Measurements from ENCODE around the gene IGFBP7. TPM values are rescaled to one million over a fixed set of nuclear protein-coding genes. Genes with fewer than 3 reads are reported as not detected.

IGFBP7 gene
- total RNA-seq, 1 donor from 2014 or later, result 2,081 TPM

DNA sequence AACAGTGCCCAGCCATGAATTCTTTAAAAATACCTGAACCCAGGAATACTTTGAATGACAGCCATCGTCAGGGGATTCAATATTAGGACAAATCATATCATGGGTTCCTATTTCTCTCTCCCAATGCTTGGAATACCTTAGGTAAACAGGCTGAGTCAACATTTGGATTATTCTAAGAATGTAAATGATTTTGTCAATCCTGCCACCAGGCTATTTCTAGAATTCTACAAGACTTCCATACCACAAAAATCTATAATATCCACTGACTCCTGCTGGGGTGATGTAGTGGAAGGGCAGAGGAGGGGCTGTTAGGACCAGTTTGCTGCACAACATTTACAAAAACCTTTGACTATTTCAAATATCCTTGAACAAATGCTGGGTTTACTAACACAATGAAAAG is 65.2 kb downstream of the IGFBP7 start:
- no peak for DNase-seq (ENCODE audit: extremely low read depth, low read depth, low spot score)

DNA sequence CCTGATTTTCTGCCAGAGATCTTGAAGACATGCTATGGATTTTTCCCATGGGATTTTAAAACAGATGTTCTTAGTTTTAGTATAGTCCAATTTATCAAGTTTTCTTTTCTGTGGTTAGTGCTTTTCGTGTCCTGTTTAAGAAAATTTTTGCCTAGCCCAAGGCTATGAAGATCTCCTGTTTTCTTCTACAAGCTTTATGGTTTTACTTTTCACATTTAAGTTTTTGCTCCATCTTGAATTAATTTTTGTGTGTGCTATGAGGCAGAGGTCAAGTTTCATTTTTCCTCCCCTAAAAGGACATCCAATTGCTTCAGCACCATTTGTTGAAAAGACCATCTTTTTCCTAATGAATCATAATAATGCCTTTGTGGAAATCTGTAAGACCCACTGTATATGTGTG is 65.9 kb downstream of the IGFBP7 start:
- DNase-seq (ENCODE audit: extremely low read depth, low read depth, low spot score), result no peak

DNA sequence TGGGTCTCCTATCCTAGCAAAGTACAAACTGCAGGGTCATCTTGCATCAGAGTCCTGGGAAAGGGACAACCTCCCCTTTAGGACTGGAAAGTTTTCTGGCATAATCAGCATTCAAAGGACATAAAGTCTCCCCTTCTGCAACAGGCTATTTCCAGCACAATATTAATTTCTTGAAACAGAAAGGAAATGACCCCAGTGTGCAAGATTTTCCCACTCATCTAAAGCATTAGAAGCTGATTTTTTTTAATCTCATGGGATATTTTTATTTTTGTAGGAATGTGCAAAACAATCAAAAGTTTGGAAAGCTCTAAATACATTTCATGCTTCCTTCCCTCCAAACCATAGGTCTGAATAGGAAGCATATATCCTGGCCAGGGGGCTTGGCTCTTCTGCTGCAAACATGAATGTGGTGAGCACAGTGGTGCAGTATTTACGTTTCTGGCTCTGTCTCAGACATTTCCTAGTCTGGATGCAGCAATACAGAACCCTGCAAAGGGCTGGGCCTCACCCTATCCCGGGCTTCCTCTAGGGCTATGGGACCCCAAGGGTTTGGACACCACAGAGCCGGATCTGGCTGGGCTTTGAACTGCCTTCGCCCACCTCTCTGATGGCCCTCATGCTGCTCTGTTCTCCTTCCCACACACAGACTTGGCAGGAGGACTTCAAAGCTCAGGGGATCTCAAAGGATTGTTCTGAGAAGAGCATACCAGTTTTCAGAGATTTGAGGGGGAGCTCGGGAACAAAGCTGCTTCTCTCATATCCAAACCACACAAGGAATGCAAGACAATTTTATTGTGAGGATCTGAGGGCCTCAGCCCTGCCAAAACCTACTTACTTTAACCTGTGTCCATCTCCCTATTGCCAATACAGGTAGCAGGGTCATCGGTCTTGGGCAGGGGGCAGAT is 66.6 kb downstream of the IGFBP7 start:
- DNase-seq (ENCODE audit: extremely low read depth, low read depth, low spot score), result no peak

DNA sequence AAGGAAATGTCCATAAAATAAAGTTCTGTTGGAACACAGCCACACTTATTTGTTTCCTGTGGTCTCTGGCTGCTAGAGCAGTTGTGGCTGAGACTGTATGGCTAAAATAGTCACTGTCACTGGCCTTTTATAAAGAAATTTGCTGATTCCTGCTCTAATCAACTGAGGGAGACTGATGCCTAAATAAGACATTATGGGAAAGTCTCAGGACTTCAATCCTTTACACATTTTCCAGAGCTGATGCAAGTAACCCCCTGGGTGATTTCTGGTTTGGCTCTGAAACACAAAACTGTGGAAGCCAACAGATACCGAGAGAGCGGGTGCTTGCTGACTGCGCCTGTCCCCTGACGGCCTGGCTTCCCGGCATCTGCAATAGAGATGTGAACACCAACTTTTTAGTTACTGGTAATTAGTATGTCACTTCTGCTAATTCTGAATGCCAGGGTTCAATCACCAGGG is 67.4 kb downstream of the IGFBP7 start:
- no peak for DNase-seq (ENCODE audit: extremely low read depth, low read depth, low spot score)

DNA sequence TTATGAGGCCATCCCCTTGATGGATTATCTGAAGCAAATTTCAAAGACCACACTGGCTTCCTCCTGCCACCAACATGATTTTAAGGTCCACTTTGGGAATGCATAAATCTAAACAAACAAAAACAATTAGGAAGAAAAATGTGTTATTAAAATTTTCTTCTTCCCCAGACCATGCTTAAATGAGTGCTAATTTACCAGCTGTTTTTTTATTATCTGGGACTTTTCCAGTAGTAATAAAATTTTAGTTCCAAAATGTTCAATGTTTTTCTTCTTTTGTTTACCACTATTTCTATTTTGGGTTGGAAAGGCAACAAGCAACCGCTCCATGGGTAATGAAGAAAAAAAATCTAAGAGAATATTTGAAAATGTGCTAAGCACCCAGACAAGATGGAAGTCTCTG is 69.2 kb downstream of the IGFBP7 start:
- DNase-seq (ENCODE audit: extremely low read depth, low read depth, low spot score), result no peak

DNA sequence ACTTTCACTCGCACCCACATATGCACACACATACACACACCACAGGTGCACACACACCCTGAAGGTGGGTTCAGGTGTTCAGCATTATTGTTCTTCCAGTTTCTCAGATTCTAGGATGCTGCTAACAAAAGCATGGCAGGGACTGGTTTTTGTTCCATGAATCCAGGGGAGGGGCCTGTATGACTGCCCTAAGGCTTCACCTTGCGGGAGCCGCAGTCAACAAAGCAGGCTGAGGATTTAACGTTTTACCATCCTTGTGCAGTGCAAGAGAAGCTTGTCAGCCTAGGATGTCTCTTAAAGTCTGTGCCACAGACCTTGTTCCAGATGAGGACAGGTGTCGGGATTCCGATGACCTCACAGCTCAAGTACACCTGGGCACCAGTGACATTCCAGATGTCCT is 69.7 kb downstream of the IGFBP7 start:
- no peak for DNase-seq (ENCODE audit: extremely low read depth, low read depth, low spot score)

DNA sequence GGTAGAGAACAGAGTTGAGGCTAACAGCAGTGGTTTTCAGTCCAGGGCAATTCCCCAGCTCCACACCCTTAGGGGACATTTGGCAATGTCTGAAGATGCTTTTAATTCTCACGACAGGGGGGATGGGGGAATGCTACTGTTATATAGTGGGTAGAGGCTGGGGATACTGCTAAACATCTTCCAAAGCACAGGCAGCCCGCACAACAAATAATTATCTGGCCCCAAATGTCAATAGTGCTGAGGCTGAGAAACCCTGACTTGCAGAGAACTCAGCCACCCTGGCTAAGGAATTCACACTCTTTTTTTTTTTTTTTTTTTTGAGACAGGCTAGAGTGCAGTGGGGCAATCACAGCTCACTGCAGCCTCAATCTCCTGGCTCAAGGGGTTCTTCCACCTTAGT is 70.8 kb downstream of the IGFBP7 start:
- DNase-seq (ENCODE audit: extremely low read depth, low read depth, low spot score), result no peak

DNA sequence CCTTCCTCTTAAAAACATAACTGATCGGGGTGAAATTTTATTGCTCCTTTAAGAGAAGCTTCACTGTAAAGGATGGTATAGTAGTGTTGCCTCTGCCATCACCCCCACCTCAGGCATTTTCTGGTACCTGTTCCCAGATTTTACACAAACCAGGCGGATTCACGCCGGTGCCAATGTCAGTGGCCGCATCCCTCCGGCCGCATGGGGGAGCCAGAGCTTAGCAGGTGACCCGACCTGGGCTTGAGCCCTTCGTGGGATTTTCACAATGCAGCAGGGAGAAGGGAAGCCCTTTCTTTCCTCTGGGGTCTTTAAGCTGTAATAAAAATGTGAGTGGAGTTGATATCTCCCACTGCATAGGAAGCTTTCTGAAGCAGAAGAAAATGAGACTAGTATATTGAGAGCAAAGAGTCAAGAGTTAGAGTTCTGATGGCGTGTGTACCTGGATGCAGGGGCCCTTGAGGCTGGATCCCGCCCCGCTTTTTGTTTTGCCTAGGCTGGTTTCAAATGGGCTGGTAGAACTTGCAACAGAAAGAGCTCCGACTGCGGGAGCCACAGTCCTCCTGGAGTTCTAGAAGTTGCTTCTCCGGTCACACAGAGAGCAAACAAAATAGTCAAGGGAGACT is 72.1 kb downstream of the IGFBP7 start:
- DNase-seq (ENCODE audit: extremely low read depth, low read depth, low spot score), result no peak

DNA sequence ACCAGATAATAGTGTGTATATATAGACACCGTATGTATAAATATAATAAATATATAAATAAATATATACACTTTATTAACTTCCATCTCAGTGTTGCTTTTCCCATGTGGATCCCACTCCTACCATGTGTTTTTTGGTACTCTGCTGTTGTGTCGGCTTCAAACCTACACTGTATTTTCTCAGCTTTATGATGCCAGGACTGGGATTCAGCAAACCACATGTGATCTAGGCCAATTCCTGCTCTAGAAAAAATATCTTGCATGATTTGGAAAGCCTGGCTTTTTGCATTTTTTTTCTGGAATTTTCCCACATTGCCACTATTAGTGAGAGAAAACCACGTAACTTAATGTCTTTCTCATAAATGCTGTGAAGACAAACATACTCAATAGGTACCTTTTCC is 75.7 kb downstream of the IGFBP7 start:
- no peak for DNase-seq (ENCODE audit: extremely low read depth, low read depth, low spot score)

DNA sequence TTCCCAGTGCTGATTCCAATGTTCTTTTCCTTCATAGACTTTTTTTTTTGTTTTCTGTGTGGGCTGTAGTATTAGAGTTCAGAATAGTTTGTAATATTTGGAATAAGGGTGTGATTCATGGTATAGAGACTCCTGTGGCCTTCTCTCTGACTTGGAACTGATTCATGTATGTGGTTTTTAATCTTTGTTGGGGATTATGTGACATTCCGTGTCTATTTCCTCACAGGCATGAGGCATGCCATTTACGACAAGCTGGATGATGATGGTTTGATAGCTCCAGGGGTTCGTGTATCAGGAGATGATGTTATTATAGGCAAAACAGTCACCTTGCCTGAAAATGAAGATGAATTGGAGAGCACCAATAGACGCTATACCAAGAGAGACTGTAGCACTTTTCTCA is 87.1 kb downstream of the IGFBP7 start:
- no peak for DNase-seq (ENCODE audit: extremely low read depth, low read depth, low spot score)

DNA sequence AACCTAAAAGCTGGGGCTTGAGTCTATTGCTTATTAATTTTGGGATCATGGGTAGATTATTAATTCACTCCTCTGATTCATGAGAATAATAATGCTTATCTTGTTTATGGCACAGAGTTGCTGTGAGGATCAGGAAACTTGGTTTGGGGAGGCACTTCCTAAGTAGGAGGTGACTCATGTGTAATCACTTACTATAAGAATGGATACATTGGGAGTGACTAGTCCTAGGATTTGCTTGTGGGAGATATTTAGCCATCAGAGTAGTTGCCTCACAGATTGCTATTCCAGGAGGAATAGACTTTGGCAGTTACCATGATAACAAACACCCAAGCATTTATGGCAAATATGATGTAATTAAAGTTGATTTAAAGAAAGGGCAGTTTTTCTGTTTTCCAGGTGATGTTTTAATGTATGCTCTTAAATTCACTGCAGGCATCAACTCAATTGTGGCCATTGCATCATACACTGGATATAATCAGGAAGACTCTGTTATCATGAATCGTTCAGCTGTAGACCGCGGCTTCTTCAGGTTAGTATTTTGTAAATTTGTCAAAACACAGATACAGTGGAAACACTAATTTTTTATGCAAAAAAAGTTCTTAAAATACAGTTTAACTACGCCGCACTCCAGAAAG is 89.6 kb downstream of the IGFBP7 start:
- DNase-seq (ENCODE audit: extremely low read depth, low read depth, low spot score), result peak; percentile 89

DNA sequence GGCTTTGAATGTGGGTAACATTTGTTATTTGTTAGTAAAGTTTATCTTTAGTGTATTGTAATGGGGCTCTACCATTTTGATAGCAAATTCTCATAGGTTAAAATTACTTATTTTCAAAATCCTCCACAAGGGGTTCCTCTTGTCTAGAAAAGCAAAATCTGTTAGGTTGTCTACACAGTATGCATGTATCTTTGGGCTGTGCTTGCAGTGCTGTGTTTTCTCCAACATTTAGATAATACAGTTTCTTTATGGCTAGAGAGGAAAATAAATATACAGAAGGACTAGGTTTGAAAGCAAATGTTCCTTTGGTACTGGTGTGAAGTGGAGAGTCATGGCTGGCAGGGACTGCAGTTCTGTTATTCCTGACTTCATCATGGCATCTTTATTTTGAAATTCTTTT is 91.2 kb downstream of the IGFBP7 start:
- no peak for DNase-seq (ENCODE audit: extremely low read depth, low read depth, low spot score)

DNA sequence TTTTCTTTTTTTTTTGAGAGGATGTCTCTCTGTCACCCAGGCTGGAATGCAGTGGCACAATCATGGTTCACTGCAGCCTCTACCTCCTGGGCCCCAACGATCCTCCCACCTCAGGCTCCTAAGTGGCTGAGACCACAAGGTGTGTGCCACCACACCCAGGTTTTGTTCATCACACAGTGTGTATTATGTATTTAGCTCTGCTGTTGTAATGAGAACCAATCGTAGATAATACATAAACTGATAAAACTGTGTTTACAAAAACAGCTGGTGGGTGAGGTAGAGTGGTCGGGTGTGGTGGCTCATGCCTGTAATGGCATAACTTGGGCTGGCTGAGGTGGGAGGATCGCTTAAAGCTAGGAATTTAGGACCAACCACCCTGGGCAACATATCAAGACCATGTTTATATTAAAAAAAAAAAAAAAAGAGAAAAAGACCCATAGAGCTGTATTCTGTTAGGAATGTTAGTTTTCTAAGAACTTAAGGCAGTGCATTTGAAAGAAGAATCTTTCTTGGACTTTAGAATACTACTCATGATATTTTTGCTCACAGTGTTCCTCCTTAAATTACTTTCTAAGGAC is 96.6 kb downstream of the IGFBP7 start:
- no peak for DNase-seq (ENCODE audit: extremely low read depth, low read depth, low spot score)

DNA sequence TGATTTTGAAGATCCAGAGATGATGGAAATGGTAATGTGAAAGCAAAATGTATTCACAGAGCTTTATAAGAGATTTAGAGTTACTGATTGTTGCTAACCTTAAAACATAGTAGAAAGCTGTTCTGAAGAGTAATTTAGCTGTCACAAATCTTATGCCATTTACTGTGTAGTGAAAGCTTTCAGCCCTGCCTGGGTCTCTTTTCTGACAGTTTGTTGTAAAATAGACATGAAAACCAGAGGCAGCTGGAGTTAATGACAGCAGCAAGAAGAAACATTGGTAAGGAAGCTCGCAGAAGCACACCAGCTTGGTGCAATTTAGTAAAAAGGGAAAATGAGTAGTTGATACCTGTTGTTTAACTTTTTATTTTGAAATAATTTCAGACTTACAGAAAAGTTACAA is 110.4 kb downstream of the IGFBP7 start:
- DNase-seq (ENCODE audit: extremely low read depth, low read depth, low spot score), result no peak

DNA sequence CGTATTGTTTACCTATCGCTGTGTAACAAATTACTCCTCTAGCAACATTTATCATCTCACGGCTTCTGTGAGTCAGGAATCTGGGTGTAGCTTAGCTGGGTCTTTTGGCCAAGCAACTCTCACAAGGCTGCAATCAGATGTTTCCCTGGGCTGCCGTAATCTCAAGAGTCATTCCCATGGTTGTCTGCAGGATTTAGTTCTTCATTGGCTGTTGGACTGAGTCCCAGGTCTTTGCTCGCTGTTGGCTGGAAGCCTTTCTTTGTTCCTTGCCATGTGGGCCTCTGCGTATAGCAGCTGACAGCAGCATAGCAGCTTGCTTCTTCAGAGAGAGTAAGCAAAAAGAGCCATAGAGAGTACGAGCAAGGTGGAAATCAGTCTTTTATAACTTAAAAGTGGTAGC is 114.7 kb downstream of the IGFBP7 start:
- peak; percentile 64 for DNase-seq (ENCODE audit: extremely low read depth, low read depth, low spot score)

DNA sequence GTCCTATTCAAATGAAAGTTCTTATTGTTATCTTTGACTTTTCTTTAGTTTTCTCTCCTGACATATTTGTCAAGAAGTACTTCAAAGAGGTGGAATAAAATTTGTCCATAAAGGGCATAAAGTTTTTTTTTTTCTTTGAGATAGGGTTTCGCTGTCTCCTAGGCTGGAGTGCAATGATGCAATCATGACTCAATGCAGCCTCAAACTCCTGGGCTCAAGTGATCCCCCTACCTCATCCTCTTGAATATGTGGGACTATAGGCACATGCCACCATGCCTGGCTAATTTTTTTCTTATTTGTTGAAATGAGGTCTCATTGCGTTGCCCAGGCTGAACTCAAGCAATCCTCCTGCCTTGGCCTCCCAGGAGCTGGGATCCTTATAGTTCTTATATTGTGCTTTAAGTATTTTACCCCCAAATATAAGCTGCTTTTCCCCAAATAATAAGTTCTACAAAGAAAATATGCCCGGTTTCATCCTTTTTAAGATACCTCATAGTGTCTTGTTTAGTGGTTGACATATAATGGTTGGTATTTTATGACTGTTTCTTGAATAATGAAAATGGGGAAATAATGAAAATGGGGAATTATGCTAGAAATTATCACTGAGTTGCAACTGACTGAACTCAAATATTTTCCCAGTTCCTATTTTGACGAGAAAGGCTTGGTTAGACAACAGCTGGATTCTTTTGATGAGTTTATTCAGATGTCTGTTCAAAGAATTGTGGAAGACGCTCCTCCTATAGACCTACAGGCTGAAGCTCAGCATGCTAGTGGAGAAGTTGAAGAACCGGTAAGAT is 119.9 kb downstream of the IGFBP7 start:
- no peak for DNase-seq (ENCODE audit: extremely low read depth, low read depth, low spot score)

DNA sequence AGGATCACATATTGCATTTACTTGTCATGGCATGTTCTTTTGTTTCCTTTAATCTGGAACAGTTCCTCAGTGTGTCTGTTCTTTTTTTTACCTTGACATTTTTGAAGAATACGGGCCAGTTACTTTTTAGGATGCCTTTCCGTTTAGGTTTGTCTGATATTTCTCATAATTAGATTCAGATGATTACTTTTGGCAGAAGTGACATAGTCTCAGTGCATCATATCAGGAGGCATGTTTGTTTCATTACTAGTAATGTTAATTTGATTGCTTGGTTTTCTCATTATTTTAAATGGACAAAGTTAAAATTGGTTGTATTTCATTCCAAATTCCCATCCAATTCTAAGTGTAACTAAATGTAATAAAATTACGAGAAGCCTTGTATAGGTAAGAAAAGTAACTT is 123.2 kb downstream of the IGFBP7 start:
- no peak for DNase-seq (ENCODE audit: extremely low read depth, low read depth, low spot score)

DNA sequence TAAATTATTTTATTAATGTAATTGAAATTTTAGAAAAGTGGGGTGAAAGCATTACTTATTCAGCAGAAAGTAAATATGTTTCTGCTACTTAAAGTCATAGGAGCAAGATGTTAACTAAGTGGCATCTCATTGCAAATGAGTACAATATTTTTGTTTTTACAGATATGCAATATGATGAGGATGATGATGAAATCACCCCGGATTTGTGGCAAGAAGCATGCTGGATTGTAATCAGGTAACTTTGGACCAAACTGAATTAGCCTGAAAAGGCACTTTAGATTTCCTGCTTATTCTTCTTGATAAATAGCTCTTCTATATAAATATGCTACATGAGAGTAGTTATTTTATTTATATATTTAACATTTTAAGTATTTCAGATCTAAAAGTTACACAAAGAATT is 124.0 kb downstream of the IGFBP7 start:
- no peak for DNase-seq (ENCODE audit: extremely low read depth, low read depth, low spot score)

DNA sequence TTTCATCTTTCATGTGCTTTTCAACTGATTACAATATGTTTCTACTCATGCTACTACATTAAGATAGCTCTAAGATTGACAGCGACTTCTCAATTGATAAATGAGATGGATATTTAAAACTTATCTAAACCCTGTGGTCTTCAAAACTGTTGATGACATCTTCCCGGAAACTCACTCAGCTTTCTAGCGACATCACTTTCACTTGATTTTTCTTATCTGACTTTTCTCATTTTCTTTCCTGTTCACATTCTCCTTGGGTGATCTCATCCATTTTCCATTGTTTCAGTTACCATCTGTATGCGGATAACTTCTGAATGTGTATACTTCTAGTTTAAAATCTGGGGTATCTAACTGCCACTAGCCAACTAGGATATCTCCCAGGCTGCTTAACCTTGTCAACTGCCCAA is 128.4 kb downstream of the IGFBP7 start:
- DNase-seq (ENCODE audit: extremely low read depth, low read depth, low spot score), result peak; percentile 72

Data from glomerular endothelial cell (primary cell).